ENCODE results near the gene CREB3L2.
"Not testable (repeated sequence)": the region's sequence is repeated elsewhere in the genome, so short reads cannot be mapped to it uniquely, and the experiment has no call there.

Gene CREB3L2

GRCh38 chr7:137932881-137933269 lies 69.0 kb downstream of the CREB3L2 start:
- no peak overlapping the region for H3K27ac ChIP-seq (ENCODE audit: low read depth, low read length)
- H3K36me3 ChIP-seq (ENCODE audit: control insufficient read depth, insufficient read depth, low read length): peaks cover 6% of the 10 kb centered on the region
- no peak overlapping the region for H3K4me3 ChIP-seq (ENCODE audit: low read depth, low read length)
- no peak overlapping the region for H3K9ac ChIP-seq (ENCODE audit: low read depth, low read length)
- peaks cover 25% of the 10 kb centered on the region for H3K4me1 ChIP-seq (ENCODE audit: control insufficient read depth, insufficient read depth, low read length)
- no peaks in the 10 kb centered on the region for H3K9me3 ChIP-seq (ENCODE audit: control insufficient read depth, insufficient read depth, low read length)
- no peaks in the 10 kb centered on the region for H3K27me3 ChIP-seq (ENCODE audit: control insufficient read depth, insufficient read depth, low read length)

GRCh38 chr7:137931823-137932222 lies 70.1 kb downstream of the CREB3L2 start:
- no peak overlapping the region for H3K9ac ChIP-seq (ENCODE audit: low read depth, low read length)
- no peak overlapping the region for H3K4me3 ChIP-seq (ENCODE audit: low read depth, low read length)
- peaks cover 13% of the 10 kb centered on the region for H3K36me3 ChIP-seq (ENCODE audit: control insufficient read depth, insufficient read depth, low read length)
- no peaks in the 10 kb centered on the region for H3K27me3 ChIP-seq (ENCODE audit: control insufficient read depth, insufficient read depth, low read length)
- no peak overlapping the region for H3K27ac ChIP-seq (ENCODE audit: low read depth, low read length)
- H3K4me1 ChIP-seq (ENCODE audit: control insufficient read depth, insufficient read depth, low read length): peaks cover 18% of the 10 kb centered on the region
- no peaks in the 10 kb centered on the region for H3K9me3 ChIP-seq (ENCODE audit: control insufficient read depth, insufficient read depth, low read length)

- peaks cover 24% of the 10 kb centered on the region for H3K36me3 ChIP-seq (ENCODE audit: control insufficient read depth, insufficient read depth, low read length)
- no peaks in the 10 kb centered on the region for H3K9me3 ChIP-seq (ENCODE audit: control insufficient read depth, insufficient read depth, low read length)
- no peak overlapping the region for H3K4me3 ChIP-seq (ENCODE audit: low read depth, low read length)
- H3K27ac ChIP-seq (ENCODE audit: low read depth, low read length): no peak overlapping the region
- no peak overlapping the region for H3K9ac ChIP-seq (ENCODE audit: low read depth, low read length)
- H3K4me1 ChIP-seq (ENCODE audit: control insufficient read depth, insufficient read depth, low read length): peaks cover 7% of the 10 kb centered on the region
- no peaks in the 10 kb centered on the region for H3K27me3 ChIP-seq (ENCODE audit: control insufficient read depth, insufficient read depth, low read length)
These were observed 71.3 kb downstream of the CREB3L2 start for GRCh38 chr7:137930581-137930980.

- peaks cover 30% of the 10 kb centered on the region for H3K36me3 ChIP-seq (ENCODE audit: control insufficient read depth, insufficient read depth, low read length)
- no peaks in the 10 kb centered on the region for H3K9me3 ChIP-seq (ENCODE audit: control insufficient read depth, insufficient read depth, low read length)
- H3K4me1 ChIP-seq (ENCODE audit: control insufficient read depth, insufficient read depth, low read length): peaks cover 3% of the 10 kb centered on the region
- no peak overlapping the region for H3K27ac ChIP-seq (ENCODE audit: low read depth, low read length)
- H3K4me3 ChIP-seq (ENCODE audit: low read depth, low read length): no peak overlapping the region
- no peaks in the 10 kb centered on the region for H3K27me3 ChIP-seq (ENCODE audit: control insufficient read depth, insufficient read depth, low read length)
- no peak overlapping the region for H3K9ac ChIP-seq (ENCODE audit: low read depth, low read length)
These were observed 73.3 kb downstream of the CREB3L2 start for GRCh38 chr7:137928626-137929025.

GRCh38 chr7:137927386-137927785 lies 74.5 kb downstream of the CREB3L2 start:
- Histone ChIP-seq H3K9me3 (ENCODE audit: control insufficient read depth, insufficient read depth, low read length) (no peaks in the 10 kb centered on the region), H3K4me3 (ENCODE audit: low read depth, low read length) (no peak overlapping the region), H3K27me3 (ENCODE audit: control insufficient read depth, insufficient read depth, low read length) (no peaks in the 10 kb centered on the region), H3K4me1 (ENCODE audit: control insufficient read depth, insufficient read depth, low read length) (no peaks in the 10 kb centered on the region), H3K27ac (ENCODE audit: low read depth, low read length) (no peak overlapping the region), H3K9ac (ENCODE audit: low read depth, low read length) (no peak overlapping the region), H3K36me3 (ENCODE audit: control insufficient read depth, insufficient read depth, low read length) (peaks cover 35% of the 10 kb centered on the region)

GRCh38 chr7:137926206-137926605 lies 75.7 kb downstream of the CREB3L2 start:
- H3K9ac ChIP-seq (ENCODE audit: low read depth, low read length); H3K9me3 ChIP-seq (ENCODE audit: control insufficient read depth, insufficient read depth, low read length); H3K27me3 ChIP-seq (ENCODE audit: control insufficient read depth, insufficient read depth, low read length); H3K4me1 ChIP-seq (ENCODE audit: control insufficient read depth, insufficient read depth, low read length); H3K27ac ChIP-seq (ENCODE audit: low read depth, low read length); H3K4me3 ChIP-seq (ENCODE audit: low read depth, low read length): not testable (repeated sequence)
- peaks cover 35% of the 10 kb centered on the region for H3K36me3 ChIP-seq (ENCODE audit: control insufficient read depth, insufficient read depth, low read length)

GRCh38 chr7:137925754-137926153 lies 76.1 kb downstream of the CREB3L2 start:
- Histone ChIP-seq H3K36me3 (ENCODE audit: control insufficient read depth, insufficient read depth, low read length) (peaks cover 35% of the 10 kb centered on the region), H3K9me3 (ENCODE audit: control insufficient read depth, insufficient read depth, low read length) (0 out of 2 replicates have a peak, but pooled peaks cover under 1% of the 10 kb centered on the region), H3K27me3 (ENCODE audit: control insufficient read depth, insufficient read depth, low read length) (no peaks in the 10 kb centered on the region), H3K4me1 (ENCODE audit: control insufficient read depth, insufficient read depth, low read length) (no peaks in the 10 kb centered on the region), H3K9ac (ENCODE audit: low read depth, low read length) (no peak overlapping the region), H3K27ac (ENCODE audit: low read depth, low read length) (no peak overlapping the region), H3K4me3 (ENCODE audit: low read depth, low read length) (no peak overlapping the region)

- no peak overlapping the region for H3K9ac ChIP-seq (ENCODE audit: low read depth, low read length)
- H3K27ac ChIP-seq (ENCODE audit: low read depth, low read length): no peak overlapping the region
- no peaks in the 10 kb centered on the region for H3K27me3 ChIP-seq (ENCODE audit: control insufficient read depth, insufficient read depth, low read length)
- H3K9me3 ChIP-seq (ENCODE audit: control insufficient read depth, insufficient read depth, low read length): 0 out of 2 replicates have a peak, but pooled peaks cover 7% of the 10 kb centered on the region
- no peak overlapping the region for H3K4me3 ChIP-seq (ENCODE audit: low read depth, low read length)
- peaks cover 35% of the 10 kb centered on the region for H3K36me3 ChIP-seq (ENCODE audit: control insufficient read depth, insufficient read depth, low read length)
- peaks cover 5% of the 10 kb centered on the region for H3K4me1 ChIP-seq (ENCODE audit: control insufficient read depth, insufficient read depth, low read length)
These were observed 76.8 kb downstream of the CREB3L2 start for GRCh38 chr7:137925091-137925490.

GRCh38 chr7:137923380-137923779 lies 78.5 kb downstream of the CREB3L2 start:
- Histone ChIP-seq H3K27me3 (ENCODE audit: control insufficient read depth, insufficient read depth, low read length) (no peaks in the 10 kb centered on the region), H3K36me3 (ENCODE audit: control insufficient read depth, insufficient read depth, low read length) (peaks cover 38% of the 10 kb centered on the region), H3K27ac (ENCODE audit: low read depth, low read length) (no peak overlapping the region), H3K4me3 (ENCODE audit: low read depth, low read length) (no peak overlapping the region), H3K9ac (ENCODE audit: low read depth, low read length) (no peak overlapping the region), H3K4me1 (ENCODE audit: control insufficient read depth, insufficient read depth, low read length) (peaks cover 11% of the 10 kb centered on the region), H3K9me3 (ENCODE audit: control insufficient read depth, insufficient read depth, low read length) (0 out of 2 replicates have a peak, but pooled peaks cover 7% of the 10 kb centered on the region)

- Histone ChIP-seq H3K4me3 (ENCODE audit: low read depth, low read length) (no peak overlapping the region), H3K9ac (ENCODE audit: low read depth, low read length) (no peak overlapping the region)
These were observed 81.1 kb downstream of the CREB3L2 start for GRCh38 chr7:137920637-137921399.

GRCh38 chr7:137919987-137920386 lies 81.9 kb downstream of the CREB3L2 start:
- H3K36me3 ChIP-seq (ENCODE audit: control insufficient read depth, insufficient read depth, low read length): peaks cover 24% of the 10 kb centered on the region
- 0 out of 2 replicates have a peak, but pooled peaks cover 7% of the 10 kb centered on the region for H3K9me3 ChIP-seq (ENCODE audit: control insufficient read depth, insufficient read depth, low read length)
- no peak overlapping the region for H3K9ac ChIP-seq (ENCODE audit: low read depth, low read length)
- H3K4me3 ChIP-seq (ENCODE audit: low read depth, low read length): no peak overlapping the region
- peaks cover 18% of the 10 kb centered on the region for H3K4me1 ChIP-seq (ENCODE audit: control insufficient read depth, insufficient read depth, low read length)
- no peaks in the 10 kb centered on the region for H3K27me3 ChIP-seq (ENCODE audit: control insufficient read depth, insufficient read depth, low read length)
- H3K27ac ChIP-seq (ENCODE audit: low read depth, low read length): peak overlapping the region; percentile 73

More at GRCh38 chr7:137920637-137921399, 81.1 kb downstream of the CREB3L2 start:
- Histone ChIP-seq H3K27me3 (ENCODE audit: control insufficient read depth, insufficient read depth, low read length) (no peaks in the 10 kb centered on the region), H3K4me1 (ENCODE audit: control insufficient read depth, insufficient read depth, low read length) (peaks cover 18% of the 10 kb centered on the region), H3K9me3 (ENCODE audit: control insufficient read depth, insufficient read depth, low read length) (0 out of 2 replicates have a peak, but pooled peaks cover 7% of the 10 kb centered on the region), H3K36me3 (ENCODE audit: control insufficient read depth, insufficient read depth, low read length) (peaks cover 19% of the 10 kb centered on the region), H3K27ac (ENCODE audit: low read depth, low read length) (peak overlapping the region; percentile 73)

Data from HUES48 (cell line).